Stimulated activated CD8-positive, alpha-beta memory T cell treated with anti-CD3 and anti-CD28 coated beads, Interleukin-15, amount 100 ng/mL, for 48 hours (primary cell): Measurements from ENCODE around the gene INVS.
"Not testable (repeated sequence)": the region's sequence is repeated elsewhere in the genome, so short reads cannot be mapped to it uniquely, and the experiment has no call there.

Experiments used
- DNase-seq, 2 donors: peaks; one replicate each; pipeline ENCODE4 v3.0.0-alpha.2; 2020; ENCODE audit warnings: low read depth in 2 of 2

The INVS gene

GRCh38 chr9:100083448-100084127 lies 15.5 kb upstream of the INVS start:
- no peak for DNase-seq

- no peak for DNase-seq
Measured at GRCh38 chr9:100084128-100084453, 15.0 kb upstream of the INVS start.

GRCh38 chr9:100084734-100085133 lies 14.3 kb upstream of the INVS start:
- DNase-seq = no peak

- no peak for DNase-seq
Measured at GRCh38 chr9:100086097-100086635, 12.9 kb upstream of the INVS start.

- DNase-seq = no peak
Measured at GRCh38 chr9:100087218-100087617, 11.8 kb upstream of the INVS start.

- DNase-seq = no peak
Measured at GRCh38 chr9:100088202-100088601, 10.8 kb upstream of the INVS start.

GRCh38 chr9:100090880-100091279 lies 8.2 kb upstream of the INVS start:
- no peak for DNase-seq

- no peak for DNase-seq
Measured at GRCh38 chr9:100091650-100092049, 7.4 kb upstream of the INVS start.

GRCh38 chr9:100092066-100092465 lies 7.0 kb upstream of the INVS start:
- DNase-seq = no peak

- not testable (repeated sequence) for DNase-seq
Measured at GRCh38 chr9:100094411-100094810, 4.6 kb upstream of the INVS start.

GRCh38 chr9:100096378-100096916 lies 2.6 kb upstream of the INVS start:
- DNase-seq = no peak

GRCh38 chr9:100098046-100098886 lies 777 bp upstream of the INVS start:
- DNase-seq = no peak

GRCh38 chr9:100099722-100100042 lies 639 bp downstream of the INVS start:
- DNase-seq = no peak

GRCh38 chr9:100100146-100100667 lies 1.2 kb downstream of the INVS start:
- DNase-seq = no peak

GRCh38 chr9:100101608-100102007 lies 2.6 kb downstream of the INVS start:
- no peak for DNase-seq

- no peak for DNase-seq
Measured at GRCh38 chr9:100104314-100104713, 5.3 kb downstream of the INVS start.

GRCh38 chr9:100105861-100106260 lies 6.8 kb downstream of the INVS start:
- no peak for DNase-seq

- DNase-seq = no peak
Measured at GRCh38 chr9:100106616-100107015, 7.6 kb downstream of the INVS start.

GRCh38 chr9:100108559-100108958 lies 9.5 kb downstream of the INVS start:
- no peak for DNase-seq

GRCh38 chr9:100111235-100111634 lies 12.2 kb downstream of the INVS start:
- no peak for DNase-seq

- DNase-seq = no peak
Measured at GRCh38 chr9:100112677-100113336, 13.8 kb downstream of the INVS start.

- no peak for DNase-seq
Measured at GRCh38 chr9:100117316-100117715, 18.3 kb downstream of the INVS start.
